ENCODE results near the gene DHCR24. TPM values are rescaled to one million over a fixed set of nuclear protein-coding genes. Genes with fewer than 3 reads are reported as not detected.

DHCR24 gene
- total RNA-seq, 2 donors from 2014 or later: 13.4 to 20.4 TPM

- H3K27me3 ChIP-seq: no peaks in the 10 kb centered on the region
These were observed 15.0 kb downstream of the DHCR24 start for GRCh38 chr1:54872036-54872331.

GRCh38 chr1:54871275-54872035, 15.5 kb downstream of the DHCR24 start:
- Histone ChIP-seq H3K9me3 (no peaks in the 10 kb centered on the region), H3K27ac (no peak overlapping the region), H3K4me3 (no peak overlapping the region), H3K27me3 (no peaks in the 10 kb centered on the region), H3K36me3 (no peaks in the 10 kb centered on the region), H3K4me1 (no peaks in the 10 kb centered on the region)
- no peak for TF ChIP-seq CTCF (IDR thresholded peaks at IDR 0.05)
- no peak for DNase-seq (ENCODE audit: low spot score)

More at GRCh38 chr1:54872036-54872331, 15.0 kb downstream of the DHCR24 start:
- H3K4me1 ChIP-seq: no peaks in the 10 kb centered on the region
- no peak for TF ChIP-seq CTCF (IDR thresholded peaks at IDR 0.05)
- H3K27ac ChIP-seq: no peak overlapping the region
- no peak for DNase-seq (ENCODE audit: low spot score)
- H3K9me3 ChIP-seq: no peaks in the 10 kb centered on the region
- H3K4me3 ChIP-seq: no peak overlapping the region
- H3K36me3 ChIP-seq: no peaks in the 10 kb centered on the region

GRCh38 chr1:54870869-54871268, 16.1 kb downstream of the DHCR24 start:
- DNase-seq (ENCODE audit: low spot score): no peak
- H3K4me3 ChIP-seq: no peak overlapping the region
- no peaks in the 10 kb centered on the region for H3K9me3 ChIP-seq
- no peaks in the 10 kb centered on the region for H3K36me3 ChIP-seq
- no peaks in the 10 kb centered on the region for H3K4me1 ChIP-seq
- TF ChIP-seq CTCF (IDR thresholded peaks at IDR 0.05): no peak
- no peak overlapping the region for H3K27ac ChIP-seq
- no peaks in the 10 kb centered on the region for H3K27me3 ChIP-seq

- Histone ChIP-seq H3K9me3 (no peaks in the 10 kb centered on the region), H3K27ac (no peak overlapping the region), H3K27me3 (no peaks in the 10 kb centered on the region), H3K4me3 (no peak overlapping the region), H3K36me3 (no peaks in the 10 kb centered on the region), H3K4me1 (no peaks in the 10 kb centered on the region)
- DNase-seq (ENCODE audit: low spot score): no peak
- no peak for TF ChIP-seq CTCF (IDR thresholded peaks at IDR 0.05)
These were observed 17.7 kb downstream of the DHCR24 start for GRCh38 chr1:54869173-54869851.

- Histone ChIP-seq H3K4me1 (no peaks in the 10 kb centered on the region), H3K36me3 (no peaks in the 10 kb centered on the region), H3K27me3 (no peaks in the 10 kb centered on the region), H3K27ac (no peak overlapping the region), H3K9me3 (no peaks in the 10 kb centered on the region), H3K4me3 (no peak overlapping the region)
- no peak for DNase-seq (ENCODE audit: low spot score)
- no peak for TF ChIP-seq CTCF (IDR thresholded peaks at IDR 0.05)
These were observed 19.3 kb downstream of the DHCR24 start for GRCh38 chr1:54867717-54868057.

Data from right atrium auricular region (tissue), 2 donors.